OCI-LY3 (cell line): ENCODE measurements around the gene DPF3.

Experiments
- H2AFZ ChIP-seq: fragments of 200-600, 300-600 bp; shearing (Covaris generic); 2 replicates; pipeline ENCODE4 v1.6.0; 2014; ENCODE audit warnings: antibody characterized with exemption, low read depth, low read length
- H3K27ac ChIP-seq: fragments of 200-600, 300-600 bp; sonication (generic); 2 replicates; pipeline ENCODE4 v1.5.1; 2014; ENCODE audit warnings: mild to moderate bottlenecking, low read length, moderate library complexity, mixed read lengths
- H3K27me3 ChIP-seq: fragments of 200-600, 300-600 bp; sonication (generic); 2 replicates; pipeline ENCODE4 v1.6.1; 2014; ENCODE audit warnings: low read depth, low read length, mixed read lengths
- H3K36me3 ChIP-seq: fragments of 200-600, 300-600 bp; sonication (generic); replicated peaks from 2 replicates; pipeline ENCODE3; 2014; ENCODE audit warnings: low read depth, low read length, mixed read lengths
- H3K4me1 ChIP-seq: fragments of 300-600, 200-600 bp; sonication (generic); 2 replicates; pipeline ENCODE4 v1.6.1; 2014; ENCODE audit warnings: low read length, mixed read lengths
- H3K4me2 ChIP-seq: fragments of 200-600, 300-600 bp; sonication (generic); 2 replicates; pipeline ENCODE4 v1.6.1; 2014; ENCODE audit warnings: low read length, mixed read lengths
- H3K4me3 ChIP-seq: fragments of 300-600, 200-600 bp; sonication (generic); 2 replicates; pipeline ENCODE4 v1.5.1; 2014; ENCODE audit warnings: antibody characterized with exemption, mild to moderate bottlenecking, low read length, moderate library complexity
- H3K79me2 ChIP-seq: fragments of 300-600, 200-600 bp; shearing (Covaris generic); 2 replicates; pipeline ENCODE4 v1.6.1; 2014; ENCODE audit warnings: mild to moderate bottlenecking, low read length, mixed read lengths
- H3K9ac ChIP-seq: fragments of 300-600, 200-600 bp; shearing (Covaris generic); 2 replicates; pipeline ENCODE4 v1.6.0; 2014; ENCODE audit warnings: mild to moderate bottlenecking, low read length, moderate library complexity
- H3K9me3 ChIP-seq: fragments of 200-600, 300-600 bp; shearing (Covaris generic); 2 replicates; pipeline ENCODE4 v1.6.1; 2014; ENCODE audit warnings: low read length, mixed read lengths; ENCODE audit not compliant: insufficient read depth
- H4K20me1 ChIP-seq: fragments of 200-600, 300-600 bp; sonication (generic); 2 replicates; pipeline ENCODE4 v1.6.1; 2016; ENCODE audit warnings: low read length, mixed read lengths; ENCODE audit not compliant: insufficient read depth
- CTCF ChIP-seq: fragments of 200-600, 300-600 bp; sonication (generic); IDR thresholded peaks from 2 replicates; pipeline ENCODE4 v1.5.1; 2014; ENCODE audit warnings: antibody characterized with exemption, low read length, low read depth
- EZH2phosphoT487 ChIP-seq: fragments of 200-600 bp; shearing (Covaris generic); IDR thresholded peaks from 2 replicates; pipeline ENCODE4 v1.6.1; 2018; ENCODE audit warnings: antibody characterized with exemption, mixed run types, low read depth

Gene DPF3

DNA sequence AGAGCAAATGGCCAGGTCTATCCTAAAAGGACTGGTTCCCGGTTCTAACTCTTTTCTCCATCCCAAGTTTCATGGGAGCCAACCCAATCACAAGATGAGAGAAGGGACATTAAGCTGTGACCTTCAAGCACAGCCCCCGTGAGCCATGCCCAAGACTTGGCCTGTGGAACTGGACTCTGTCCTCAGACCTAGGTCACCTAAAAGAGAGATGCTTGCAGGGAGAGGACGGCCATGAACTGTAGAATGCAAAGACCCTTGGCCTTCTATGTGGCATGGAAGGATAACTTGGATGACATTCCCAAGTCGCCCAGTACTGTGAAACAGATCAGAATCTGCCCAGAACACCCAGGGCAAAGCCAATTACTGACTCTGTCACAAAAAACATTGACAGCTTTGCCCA is 263.5 kb downstream of the DPF3 start:
- peaks cover 7% of the 10 kb centered on the region; the same call in 1 of the 2 replicates for H3K4me1 ChIP-seq

DNA sequence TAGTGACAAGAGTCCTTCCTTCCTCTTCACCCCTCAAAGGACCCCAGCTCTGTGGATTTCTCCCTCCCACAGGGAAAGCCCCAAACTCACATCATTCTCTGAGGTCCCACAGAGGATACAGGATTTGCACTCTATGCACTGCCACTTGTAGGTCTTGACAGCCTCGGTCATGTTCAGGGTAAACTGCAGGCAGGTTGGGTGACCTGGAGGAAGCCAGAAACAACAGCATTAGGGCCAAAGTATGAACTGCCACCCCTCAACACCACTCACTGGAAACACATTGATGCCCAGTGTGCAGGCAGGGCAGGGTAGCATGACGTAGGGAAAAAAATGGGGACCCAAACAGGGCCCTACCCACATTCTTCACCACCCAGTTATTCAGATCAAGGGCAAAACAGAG is 264.4 kb downstream of the DPF3 start:
- H3K4me3 ChIP-seq = no peak overlapping the region
- H3K9me3 ChIP-seq = peaks cover 7% of the 10 kb centered on the region; the same call in 1 of the 2 replicates
- H3K36me3 ChIP-seq = no peaks in the 10 kb centered on the region
- peaks cover 4% of the 10 kb centered on the region; the same call in 1 of the 2 replicates for H3K4me1 ChIP-seq
- no peak for TF ChIP-seq CTCF
- no peak for TF ChIP-seq EZH2phosphoT487
- no peaks in the 10 kb centered on the region for H4K20me1 ChIP-seq
- no peak overlapping the region for H3K27ac ChIP-seq
- H2AFZ ChIP-seq = no peak overlapping the region
- H3K4me2 ChIP-seq = no peak overlapping the region
- H3K79me2 ChIP-seq = no peaks in the 10 kb centered on the region
- no peak overlapping the region for H3K9ac ChIP-seq
- peaks cover 5% of the 10 kb centered on the region; the same call in 1 of the 2 replicates for H3K27me3 ChIP-seq

More for the DNA sequence above, 263.5 kb downstream of the DPF3 start:
- Histone ChIP-seq H3K4me2 (no peak overlapping the region), H3K27me3 (peaks cover 9% of the 10 kb centered on the region; the same call in 1 of the 2 replicates), H3K27ac (no peak overlapping the region), H3K79me2 (no peaks in the 10 kb centered on the region), H4K20me1 (no peaks in the 10 kb centered on the region), H3K9ac (no peak overlapping the region), H2AFZ (no peak overlapping the region), H3K4me3 (no peak overlapping the region), H3K9me3 (peaks cover 7% of the 10 kb centered on the region; the same call in 1 of the 2 replicates), H3K36me3 (no peaks in the 10 kb centered on the region)
- TF ChIP-seq EZH2phosphoT487 = no peak
- TF ChIP-seq CTCF = no peak

DNA sequence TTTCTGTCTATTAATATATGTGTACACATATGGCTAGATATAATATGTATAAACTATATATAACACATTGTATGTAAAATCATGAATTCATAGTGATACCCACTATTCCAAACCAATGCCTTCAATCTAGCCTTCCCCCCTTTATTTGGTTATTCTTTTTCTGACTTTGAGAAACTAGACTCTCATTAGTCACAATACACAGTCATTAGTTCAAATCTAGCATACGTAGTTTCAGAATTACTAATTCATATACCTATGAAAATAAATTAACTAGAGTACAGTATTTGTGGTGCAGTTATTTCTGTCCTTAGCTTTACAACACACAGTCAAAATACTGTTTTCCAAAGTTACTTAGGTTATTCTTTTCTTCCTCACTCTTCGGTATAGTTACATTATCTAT is 268.2 kb downstream of the DPF3 start:
- Histone ChIP-seq H2AFZ (no peak overlapping the region), H3K36me3 (no peaks in the 10 kb centered on the region), H3K9ac (no peak overlapping the region), H3K27ac (no peak overlapping the region), H3K4me1 (peaks cover 4% of the 10 kb centered on the region; the same call in 1 of the 2 replicates), H3K4me2 (no peak overlapping the region), H3K9me3 (peaks cover 7% of the 10 kb centered on the region; the same call in 1 of the 2 replicates), H4K20me1 (no peaks in the 10 kb centered on the region), H3K79me2 (no peaks in the 10 kb centered on the region), H3K4me3 (no peak overlapping the region), H3K27me3 (no peaks in the 10 kb centered on the region)
- TF ChIP-seq EZH2phosphoT487 (no peak), CTCF (no peak)

GRCh38 chr14:72621387-72622065 is 272.4 kb downstream of the DPF3 start:
- H3K9me3 ChIP-seq = peaks cover 5% of the 10 kb centered on the region; the same call in 1 of the 2 replicates
- no peak overlapping the region for H2AFZ ChIP-seq
- H3K4me2 ChIP-seq = no peak overlapping the region
- H3K4me3 ChIP-seq = no peak overlapping the region
- H3K27me3 ChIP-seq = no peaks in the 10 kb centered on the region
- TF ChIP-seq EZH2phosphoT487 = no peak
- no peak overlapping the region for H3K9ac ChIP-seq
- H4K20me1 ChIP-seq = no peaks in the 10 kb centered on the region
- H3K27ac ChIP-seq = no peak overlapping the region
- no peaks in the 10 kb centered on the region for H3K36me3 ChIP-seq
- H3K4me1 ChIP-seq = peaks cover 4% of the 10 kb centered on the region; the same call in 1 of the 2 replicates
- no peaks in the 10 kb centered on the region for H3K79me2 ChIP-seq
